OCI-LY3 (cell line): ENCODE data around the gene LILRA5.

Experiments
- H2AFZ ChIP-seq: fragments of 200-600, 300-600 bp; shearing (Covaris generic); 2 replicates; pipeline ENCODE4 v1.6.0; 2014; ENCODE audit warnings: antibody characterized with exemption, low read depth, low read length
- H3K27ac ChIP-seq: fragments of 200-600, 300-600 bp; sonication (generic); 2 replicates; pipeline ENCODE4 v1.5.1; 2014; ENCODE audit warnings: mild to moderate bottlenecking, low read length, moderate library complexity, mixed read lengths
- H3K27me3 ChIP-seq: fragments of 200-600, 300-600 bp; sonication (generic); 2 replicates; pipeline ENCODE4 v1.6.1; 2014; ENCODE audit warnings: low read depth, low read length, mixed read lengths
- H3K36me3 ChIP-seq: fragments of 200-600, 300-600 bp; sonication (generic); replicated peaks from 2 replicates; pipeline ENCODE3; 2014; ENCODE audit warnings: low read depth, low read length, mixed read lengths
- H3K4me1 ChIP-seq: fragments of 300-600, 200-600 bp; sonication (generic); 2 replicates; pipeline ENCODE4 v1.6.1; 2014; ENCODE audit warnings: low read length, mixed read lengths
- H3K4me2 ChIP-seq: fragments of 200-600, 300-600 bp; sonication (generic); 2 replicates; pipeline ENCODE4 v1.6.1; 2014; ENCODE audit warnings: low read length, mixed read lengths
- H3K4me3 ChIP-seq: fragments of 300-600, 200-600 bp; sonication (generic); 2 replicates; pipeline ENCODE4 v1.5.1; 2014; ENCODE audit warnings: antibody characterized with exemption, mild to moderate bottlenecking, low read length, moderate library complexity
- H3K79me2 ChIP-seq: fragments of 300-600, 200-600 bp; shearing (Covaris generic); 2 replicates; pipeline ENCODE4 v1.6.1; 2014; ENCODE audit warnings: mild to moderate bottlenecking, low read length, mixed read lengths
- H3K9ac ChIP-seq: fragments of 300-600, 200-600 bp; shearing (Covaris generic); 2 replicates; pipeline ENCODE4 v1.6.0; 2014; ENCODE audit warnings: mild to moderate bottlenecking, low read length, moderate library complexity
- H3K9me3 ChIP-seq: fragments of 200-600, 300-600 bp; shearing (Covaris generic); 2 replicates; pipeline ENCODE4 v1.6.1; 2014; ENCODE audit warnings: low read length, mixed read lengths; ENCODE audit not compliant: insufficient read depth
- H4K20me1 ChIP-seq: fragments of 200-600, 300-600 bp; sonication (generic); 2 replicates; pipeline ENCODE4 v1.6.1; 2016; ENCODE audit warnings: low read length, mixed read lengths; ENCODE audit not compliant: insufficient read depth
- CTCF ChIP-seq: fragments of 200-600, 300-600 bp; sonication (generic); IDR thresholded peaks from 2 replicates; pipeline ENCODE4 v1.5.1; 2014; ENCODE audit warnings: antibody characterized with exemption, low read length, low read depth
- EZH2phosphoT487 ChIP-seq: fragments of 200-600 bp; shearing (Covaris generic); IDR thresholded peaks from 2 replicates; pipeline ENCODE4 v1.6.1; 2018; ENCODE audit warnings: antibody characterized with exemption, mixed run types, low read depth

The LILRA5 gene

GRCh38 chr19:54352041-54352440 is 39.1 kb upstream of the LILRA5 start:
- no peaks in the 10 kb centered on the region for H3K36me3 ChIP-seq
- no peaks in the 10 kb centered on the region for H4K20me1 ChIP-seq
- peak overlapping the region; percentile 42 for H3K4me2 ChIP-seq
- peaks cover 65% of the 10 kb centered on the region for H3K27me3 ChIP-seq
- H2AFZ ChIP-seq: 0 out of 2 replicates have a peak overlapping the region, but pooled peaks have one; percentile 15
- H3K4me1 ChIP-seq: peaks cover 37% of the 10 kb centered on the region
- peak overlapping the region; percentile 4; the same call in 1 of the 2 replicates for H3K4me3 ChIP-seq
- peak overlapping the region; percentile 48 for H3K27ac ChIP-seq
- H3K9ac ChIP-seq: peak overlapping the region; percentile 9; the same call in 1 of the 2 replicates
- no peaks in the 10 kb centered on the region for H3K9me3 ChIP-seq
- TF ChIP-seq EZH2phosphoT487 (no peak), CTCF (peak; percentile 21)
- no peaks in the 10 kb centered on the region for H3K79me2 ChIP-seq

GRCh38 chr19:54351474-54351873 is 38.5 kb upstream of the LILRA5 start:
- no peak overlapping the region for H3K4me3 ChIP-seq
- H2AFZ ChIP-seq: no peak overlapping the region
- peaks cover 42% of the 10 kb centered on the region for H3K4me1 ChIP-seq
- H3K27ac ChIP-seq: peak overlapping the region; percentile 48; the same call in 1 of the 2 replicates
- peak overlapping the region; percentile 42 for H3K4me2 ChIP-seq
- no peak overlapping the region for H3K9ac ChIP-seq
- peaks cover 65% of the 10 kb centered on the region for H3K27me3 ChIP-seq
- no peaks in the 10 kb centered on the region for H3K9me3 ChIP-seq
- TF ChIP-seq EZH2phosphoT487: no peak
- TF ChIP-seq CTCF: no peak
- H3K79me2 ChIP-seq: no peaks in the 10 kb centered on the region
- H3K36me3 ChIP-seq: no peaks in the 10 kb centered on the region
- no peaks in the 10 kb centered on the region for H4K20me1 ChIP-seq

- no peaks in the 10 kb centered on the region for H3K9me3 ChIP-seq
- H3K27me3 ChIP-seq: peaks cover 56% of the 10 kb centered on the region
- no peaks in the 10 kb centered on the region for H3K36me3 ChIP-seq
- no peaks in the 10 kb centered on the region for H3K79me2 ChIP-seq
- TF ChIP-seq EZH2phosphoT487: peak; percentile 80; the same call in 1 of the 2 replicates
- TF ChIP-seq CTCF: no peak
- H3K27ac ChIP-seq: peak overlapping the region; percentile 64
- no peak overlapping the region for H2AFZ ChIP-seq
- peak overlapping the region; percentile 57 for H3K4me2 ChIP-seq
- H3K4me3 ChIP-seq: peak overlapping the region; percentile 30
- no peak overlapping the region; the same call in 1 of the 2 replicates for H3K9ac ChIP-seq
- peaks cover 38% of the 10 kb centered on the region for H3K4me1 ChIP-seq
- H4K20me1 ChIP-seq: no peaks in the 10 kb centered on the region
Measured at GRCh38 chr19:54345938-54346386, 33.0 kb upstream of the LILRA5 start.

- no peak overlapping the region for H2AFZ ChIP-seq
- no peaks in the 10 kb centered on the region for H4K20me1 ChIP-seq
- no peaks in the 10 kb centered on the region for H3K79me2 ChIP-seq
- no peak overlapping the region for H3K9ac ChIP-seq
- peaks cover 46% of the 10 kb centered on the region for H3K4me1 ChIP-seq
- no peaks in the 10 kb centered on the region for H3K36me3 ChIP-seq
- peak overlapping the region; percentile 29 for H3K4me2 ChIP-seq
- no peak overlapping the region for H3K27ac ChIP-seq
- H3K9me3 ChIP-seq: no peaks in the 10 kb centered on the region
- peaks cover 56% of the 10 kb centered on the region for H3K27me3 ChIP-seq
- TF ChIP-seq EZH2phosphoT487 (no peak), CTCF (no peak)
- H3K4me3 ChIP-seq: no peak overlapping the region
Measured at GRCh38 chr19:54343868-54344267, 30.9 kb upstream of the LILRA5 start.
